ENCODE data around the gene VCPKMT. TPM values are rescaled to one million over a fixed set of nuclear protein-coding genes. Genes with fewer than 3 reads are reported as not detected.

Gene VCPKMT
- total RNA-seq, 3 donors from 2014 or later = 5.0 to 8.5 (median 8.3) TPM

GRCh38 chr14:50069325-50069724 lies 47.0 kb downstream of the VCPKMT start:
- Histone ChIP-seq H3K4me3 (no peak overlapping the region), H3K4me1 (no peaks in the 10 kb centered on the region), H3K27me3 (no peaks in the 10 kb centered on the region), H3K36me3 (no peaks in the 10 kb centered on the region), H3K9me3 (no peaks in the 10 kb centered on the region), H3K27ac (no peak overlapping the region)
- TF ChIP-seq POLR2A (IDR thresholded peaks at IDR 0.05) (no peak), POLR2AphosphoS5 (IDR thresholded peaks at IDR 0.05) (no peak), CTCF (IDR thresholded peaks at IDR 0.05) (no peak)
- intact Hi-C loops (cut with DNase I; ENCODE audit: low total_unique reads) = no loop called here
- DNase-seq (ENCODE audit: low spot score in 2 of 2) = no peak

GRCh38 chr14:50068496-50068895 lies 47.9 kb downstream of the VCPKMT start:
- no peak for TF ChIP-seq POLR2AphosphoS5 (IDR thresholded peaks at IDR 0.05)
- no peak for TF ChIP-seq CTCF (IDR thresholded peaks at IDR 0.05)
- no peak for TF ChIP-seq POLR2A (IDR thresholded peaks at IDR 0.05)
- intact Hi-C loops (cut with DNase I; ENCODE audit: low total_unique reads) = no loop called here
- Histone ChIP-seq H3K27me3 (no peaks in the 10 kb centered on the region), H3K4me3 (no peak overlapping the region), H3K4me1 (no peaks in the 10 kb centered on the region), H3K27ac (no peak overlapping the region), H3K9me3 (no peaks in the 10 kb centered on the region), H3K36me3 (no peaks in the 10 kb centered on the region)
- DNase-seq (ENCODE audit: low spot score in 2 of 2) = no peak

- DNase-seq (ENCODE audit: low spot score in 2 of 2) = no peak
- intact Hi-C loops (cut with DNase I; ENCODE audit: low total_unique reads) = no loop called here
- TF ChIP-seq POLR2AphosphoS5 (IDR thresholded peaks at IDR 0.05) (no peak), CTCF (IDR thresholded peaks at IDR 0.05) (no peak), POLR2A (IDR thresholded peaks at IDR 0.05) (no peak)
These were observed 48.5 kb downstream of the VCPKMT start for GRCh38 chr14:50067723-50068495.

GRCh38 chr14:50065583-50065982 lies 50.8 kb downstream of the VCPKMT start:
- TF ChIP-seq POLR2A (IDR thresholded peaks at IDR 0.05) (no peak), CTCF (IDR thresholded peaks at IDR 0.05) (no peak), POLR2AphosphoS5 (IDR thresholded peaks at IDR 0.05) (no peak)
- no peak for DNase-seq (ENCODE audit: low spot score in 2 of 2)
- H3K36me3 ChIP-seq = no peaks in the 10 kb centered on the region
- H3K4me1 ChIP-seq = peaks cover 0 to 3% of the 10 kb centered on the region in 2 donors
- intact Hi-C loops (cut with DNase I; ENCODE audit: low total_unique reads) = no loop called here
- no peaks in the 10 kb centered on the region for H3K9me3 ChIP-seq
- H3K4me3 ChIP-seq = no peak overlapping the region
- peak overlapping the region in 1 of 2 donors; percentile 5 for H3K27ac ChIP-seq
- H3K27me3 ChIP-seq = no peaks in the 10 kb centered on the region

More at GRCh38 chr14:50067723-50068495, 48.5 kb downstream of the VCPKMT start:
- Histone ChIP-seq H3K9me3 (no peaks in the 10 kb centered on the region), H3K4me3 (no peak overlapping the region), H3K4me1 (no peaks in the 10 kb centered on the region), H3K36me3 (no peaks in the 10 kb centered on the region), H3K27ac (peak overlapping the region in 1 of 2 donors; percentile 40), H3K27me3 (no peaks in the 10 kb centered on the region)

- Histone ChIP-seq H3K4me1 (peaks cover 0 to 9% of the 10 kb centered on the region in 2 donors), H3K27me3 (no peaks in the 10 kb centered on the region), H3K4me3 (no peak overlapping the region), H3K9me3 (no peaks in the 10 kb centered on the region), H3K27ac (peak overlapping the region in 1 of 2 donors; percentile 5), H3K36me3 (no peaks in the 10 kb centered on the region)
- intact Hi-C loops (cut with DNase I; ENCODE audit: low total_unique reads) = no loop called here
- DNase-seq (ENCODE audit: low spot score in 2 of 2) = no peak
- no peak for TF ChIP-seq POLR2A (IDR thresholded peaks at IDR 0.05)
- no peak for TF ChIP-seq CTCF (IDR thresholded peaks at IDR 0.05)
- no peak for TF ChIP-seq POLR2AphosphoS5 (IDR thresholded peaks at IDR 0.05)
These were observed 51.4 kb downstream of the VCPKMT start for GRCh38 chr14:50064993-50065392.
